Naive thymus-derived CD8-positive, alpha-beta T cell (primary cell): ENCODE results near the gene ITGB3. TPM values are rescaled to one million over a fixed set of nuclear protein-coding genes. Genes with fewer than 3 reads are reported as not detected.

Experiments
- polyA plus RNA-seq, 3 donors: library from polyadenylated mRNA; unstranded; fragments of 300-500 nt; fragmentation: Illumina TruSeq; gene quantifications; one replicate each; pipeline ENCODE4 v1.2.3, GENCODE V29; 2021
- total RNA-seq, 8 experiments: library from RNA in 2 of 8; stranded (reverse) in 2 of 8; gene quantifications; one replicate each; pipeline ENCODE4 v1.2.3 and lab custom pipeline; 2021 to 2026

The ITGB3 gene
- total and polyA plus RNA-seq, 5 experiments from 2014 or later, result not detected

Other genes with a start within 250 kb of the ITGB3 start
- 10 to 100 TPM; 62.2 to 70.7 TPM for gene CDC27, start 64.5 kb upstream of the ITGB3 start, total RNA-seq
- gene CDC27, start 64.5 kb upstream of the ITGB3 start, polyA plus RNA-seq, result 10 to 100 TPM; 55.8 to 77.0 (median 71.5) TPM
- not detected for gene MYL4, start 44.5 kb upstream of the ITGB3 start, total RNA-seq
- not detected for gene MYL4, start 44.5 kb upstream of the ITGB3 start, polyA plus RNA-seq
- 10 to 100 TPM; 42.8 to 51.1 TPM for gene EFCAB13, start 70.1 kb downstream of the ITGB3 start, total RNA-seq
- 10 to 100 TPM in 2 of 3 donors, 1 to 10 TPM in 1; 3.6 to 11.8 (median 11.0) TPM for gene EFCAB13, start 70.1 kb downstream of the ITGB3 start, polyA plus RNA-seq